DLD1 (cell line): ENCODE data around the gene KRT71.

Experiments used
- in situ Hi-C: cut with HindIII; loops from 2 replicates; pipeline ENCODE4 v1.10.0; 2017; ENCODE audit warnings: low sequenced_read_pairs

The KRT71 gene

GRCh38 chr12:52575948-52576347 is 23.0 kb upstream of the KRT71 start:
- in situ Hi-C loops: no loop called here

- in situ Hi-C loops: no loop called here
Observed at GRCh38 chr12:52575256-52575655, 22.3 kb upstream of the KRT71 start.

GRCh38 chr12:52573743-52574142 is 20.8 kb upstream of the KRT71 start, which contains the start of gene KRT74:
Gene KRT74 (minus strand): TSS chr12:52573843. CDS start chr12:52573777, 66 bp downstream.
- in situ Hi-C loops: no loop called here

DNA sequence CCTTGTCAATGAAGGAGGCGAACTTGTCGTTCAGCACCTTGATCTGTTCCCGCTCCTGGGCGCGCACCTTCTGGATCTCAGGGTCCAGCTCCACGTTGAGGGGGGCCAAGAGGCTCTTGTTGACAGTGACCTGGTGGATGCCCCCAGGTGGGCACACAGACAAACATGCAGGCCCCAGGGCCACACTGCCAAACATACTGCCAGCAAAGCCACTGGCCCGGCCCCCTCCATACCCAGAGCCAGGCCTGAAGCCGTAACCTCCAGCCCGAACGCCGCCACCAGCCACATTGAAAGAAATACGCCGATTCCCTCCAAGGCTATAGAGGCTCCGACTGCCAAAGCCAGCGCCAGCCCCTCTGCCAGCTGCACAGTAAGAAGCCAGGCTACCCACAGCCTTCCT is 20.4 kb upstream of the KRT71 start:
- in situ Hi-C loops: no loop called here

DNA sequence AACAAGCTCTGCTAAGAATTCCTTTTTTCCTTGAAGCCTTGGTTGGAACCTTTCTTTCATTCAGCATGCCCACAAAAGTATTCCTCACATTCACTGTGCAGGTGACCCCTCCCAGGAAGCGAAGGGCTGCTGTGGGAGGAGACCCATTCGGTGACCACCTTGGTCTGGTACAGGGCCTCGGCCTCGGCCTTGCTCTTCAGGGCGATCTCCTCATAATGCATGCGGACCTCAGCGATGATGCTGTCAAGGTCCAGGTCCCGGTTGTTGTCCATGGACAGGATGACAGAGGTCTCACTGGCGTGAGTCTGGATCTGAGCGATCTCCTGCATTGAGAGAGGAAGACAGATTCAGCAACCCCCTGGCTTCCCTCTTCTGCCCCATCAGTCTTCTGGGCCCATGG is 17.6 kb upstream of the KRT71 start:
- in situ Hi-C loops: no loop called here

DNA sequence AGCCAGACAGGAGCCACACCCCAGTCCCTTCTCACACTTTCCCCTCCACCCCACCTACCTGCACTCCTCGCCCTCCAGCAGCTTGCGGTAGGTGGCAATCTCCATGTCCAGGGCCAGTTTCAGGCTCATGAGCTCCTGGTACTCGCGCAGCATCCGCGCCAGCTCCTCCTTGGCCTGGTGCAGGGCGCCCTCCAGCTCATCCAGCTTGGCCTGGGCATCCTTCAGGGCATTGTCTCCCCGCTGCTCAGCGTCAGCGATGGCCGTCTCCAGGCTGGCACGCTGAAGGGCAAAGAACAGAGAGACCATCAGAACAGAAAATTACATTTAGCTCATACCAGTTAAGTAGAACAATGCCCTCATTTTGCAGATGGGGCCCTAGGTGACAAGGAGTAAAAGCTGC is 15.2 kb upstream of the KRT71 start:
- in situ Hi-C loops: no loop called here

- in situ Hi-C loops: no loop called here
Observed at GRCh38 chr12:52566847-52567291, 13.9 kb upstream of the KRT71 start.

- in situ Hi-C loops: no loop called here
Observed at GRCh38 chr12:52564582-52564981, 11.6 kb upstream of the KRT71 start.

- in situ Hi-C loops: no loop called here
Observed at GRCh38 chr12:52561880-52562449, 9.0 kb upstream of the KRT71 start.

GRCh38 chr12:52559979-52560378 is 7.0 kb upstream of the KRT71 start:
- in situ Hi-C loops: no loop called here

DNA sequence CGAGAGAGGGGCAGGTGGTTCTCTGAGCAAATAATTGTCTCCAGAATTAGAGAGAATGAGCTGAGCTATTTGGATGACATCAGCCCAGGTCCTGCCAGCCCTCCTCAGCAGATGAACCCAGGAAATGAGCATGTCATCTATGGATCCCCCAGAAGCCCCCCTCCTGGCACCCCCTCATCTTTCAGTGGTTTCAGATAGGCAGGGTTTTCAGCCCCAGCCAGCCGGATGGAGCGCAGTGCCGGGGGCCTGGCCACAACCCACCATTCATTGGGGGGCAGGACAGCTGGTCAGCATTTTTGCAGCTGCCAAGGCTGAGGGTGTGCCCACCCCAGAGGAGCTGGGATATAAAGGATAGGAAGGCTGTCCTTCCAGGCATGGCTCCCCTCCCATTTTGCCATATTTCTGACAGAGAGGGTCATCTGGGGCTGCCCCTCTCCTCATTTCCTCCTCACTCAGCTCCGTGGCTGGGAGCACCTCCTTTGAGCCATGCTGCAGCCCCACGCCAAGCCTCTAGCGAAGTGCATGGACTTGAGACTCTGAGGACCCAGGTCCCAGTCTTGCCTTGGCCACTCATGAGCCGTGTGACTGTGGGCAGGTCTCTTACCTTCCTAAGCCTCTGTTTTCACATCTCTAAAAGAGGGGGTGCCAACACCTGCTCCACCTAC is 6.0 kb upstream of the KRT71 start:
- in situ Hi-C loops: no loop called here

- in situ Hi-C loops: no loop called here
Observed at GRCh38 chr12:52557476-52557875, 4.5 kb upstream of the KRT71 start.

GRCh38 chr12:52555577-52555976 is 2.6 kb upstream of the KRT71 start:
- in situ Hi-C loops: no loop called here

DNA sequence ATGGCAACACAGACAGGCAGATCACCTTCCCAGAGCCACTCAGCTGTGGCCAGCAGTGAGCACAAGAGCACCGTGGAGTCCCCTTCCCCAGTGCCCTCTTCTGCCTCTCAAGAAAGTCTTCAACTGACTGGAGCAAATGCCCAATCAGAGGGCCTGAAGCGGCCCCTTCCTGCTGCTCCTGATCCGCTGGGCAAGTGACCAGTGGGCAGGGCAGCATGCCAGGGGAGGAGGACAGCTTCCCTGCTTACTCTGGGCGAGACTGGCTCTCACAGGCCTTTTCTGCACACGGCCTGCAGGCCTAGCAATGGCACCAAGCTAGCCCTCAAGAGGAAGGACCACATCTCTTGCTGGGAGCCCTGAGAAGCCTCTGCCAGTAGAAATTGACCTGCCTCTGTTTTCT is 890 bp downstream of the KRT71 start:
- in situ Hi-C loops: no loop called here

DNA sequence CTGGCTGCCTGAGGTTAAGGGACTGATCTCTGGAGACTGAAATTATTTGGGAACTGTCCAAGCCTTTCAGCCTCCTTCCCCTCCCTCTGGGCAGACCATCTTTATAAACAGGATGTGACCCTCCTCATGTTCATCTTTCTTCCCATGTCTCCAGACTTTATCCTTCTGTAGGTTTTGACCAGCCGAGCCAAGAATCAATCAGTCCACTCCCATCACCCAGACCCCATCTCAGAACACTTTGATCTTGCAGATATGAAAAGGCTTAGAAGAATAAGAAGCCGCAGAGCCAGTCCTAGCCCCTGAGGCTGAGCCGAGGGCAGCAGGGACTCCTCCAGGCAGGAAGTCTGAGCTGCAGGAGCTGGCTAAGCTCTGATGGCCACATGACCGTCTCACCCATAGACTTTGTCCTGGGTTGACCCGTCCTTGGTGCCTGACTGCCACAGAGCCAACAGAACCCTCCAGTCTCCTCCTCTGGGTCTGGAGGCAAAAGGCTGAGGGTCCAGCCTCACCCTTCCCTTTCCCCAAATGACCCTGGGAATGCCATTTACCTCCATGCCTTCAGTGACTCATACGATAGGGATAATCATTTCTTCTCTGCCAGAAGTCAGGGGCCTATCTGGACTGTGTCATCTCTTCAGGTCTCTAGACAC is 1.6 kb downstream of the KRT71 start:
- in situ Hi-C loops: no loop called here

DNA sequence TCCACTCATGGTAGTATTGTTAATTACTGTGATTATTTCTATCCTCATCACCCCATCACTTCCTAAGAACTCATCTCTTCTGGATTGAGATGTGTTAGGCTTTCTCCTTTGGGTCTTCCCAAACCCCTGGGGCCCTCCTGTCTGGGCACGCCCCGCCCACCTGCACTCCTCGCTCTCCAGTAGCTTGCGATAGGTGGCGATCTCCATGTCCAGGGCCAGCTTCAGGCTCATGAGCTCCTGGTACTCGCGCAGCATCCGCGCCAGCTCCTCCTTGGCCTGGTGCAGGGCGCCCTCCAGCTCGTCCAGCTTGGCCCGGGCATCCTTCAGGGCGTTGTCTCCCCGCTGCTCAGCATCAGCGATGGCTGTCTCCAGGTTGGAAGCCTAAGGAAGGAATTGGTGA is 6.8 kb downstream of the KRT71 start:
- in situ Hi-C loops: no loop called here

DNA sequence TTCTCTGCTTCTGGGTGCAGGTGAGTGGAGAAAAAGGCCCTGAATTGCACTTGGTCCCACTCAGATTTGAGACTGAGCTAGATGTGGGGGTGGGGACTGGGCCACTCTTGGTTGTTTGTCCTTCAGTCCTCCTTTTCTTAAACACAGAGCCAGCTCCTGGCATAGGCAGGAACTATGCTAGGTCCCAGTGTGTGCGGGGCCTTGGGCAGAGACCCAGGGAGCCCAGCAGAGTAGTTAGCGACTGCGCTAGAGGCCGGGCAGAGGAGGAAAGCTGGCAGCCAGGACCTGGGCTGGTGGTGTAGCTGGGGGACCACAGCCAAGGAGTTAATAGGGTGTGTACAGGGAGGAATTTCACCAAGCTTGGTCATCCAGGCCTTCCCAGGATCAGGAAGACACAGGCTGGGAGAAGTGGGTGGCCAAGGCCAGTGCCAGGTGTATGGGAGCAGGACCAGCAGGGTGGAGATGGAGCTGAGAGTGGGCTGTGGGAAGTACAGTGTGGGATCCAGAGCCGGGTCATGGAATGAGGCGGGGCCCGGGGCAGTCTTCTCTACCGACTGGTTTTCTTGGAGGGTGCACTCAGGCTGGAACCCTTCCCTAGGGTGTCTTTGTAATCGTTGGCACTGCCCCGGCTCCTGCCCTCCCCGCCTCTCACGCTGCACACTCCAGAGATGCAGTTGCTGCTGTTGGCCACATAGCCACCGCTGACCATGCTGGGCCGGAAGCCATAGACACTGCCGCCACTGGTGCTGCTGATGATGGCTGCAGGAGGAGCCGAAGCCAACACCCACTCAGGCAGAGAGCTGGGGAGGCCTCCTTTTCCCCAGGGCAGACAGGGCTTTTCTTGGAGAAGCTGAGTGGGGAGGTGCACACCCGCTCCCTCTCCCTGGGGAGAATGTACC is 8.7 kb downstream of the KRT71 start:
- in situ Hi-C loops: no loop called here

- in situ Hi-C loops: no loop called here
Observed at GRCh38 chr12:52542785-52543318, 10.1 kb downstream of the KRT71 start.

- in situ Hi-C loops: no loop called here
Observed at GRCh38 chr12:52542157-52542556, 10.8 kb downstream of the KRT71 start.

DNA sequence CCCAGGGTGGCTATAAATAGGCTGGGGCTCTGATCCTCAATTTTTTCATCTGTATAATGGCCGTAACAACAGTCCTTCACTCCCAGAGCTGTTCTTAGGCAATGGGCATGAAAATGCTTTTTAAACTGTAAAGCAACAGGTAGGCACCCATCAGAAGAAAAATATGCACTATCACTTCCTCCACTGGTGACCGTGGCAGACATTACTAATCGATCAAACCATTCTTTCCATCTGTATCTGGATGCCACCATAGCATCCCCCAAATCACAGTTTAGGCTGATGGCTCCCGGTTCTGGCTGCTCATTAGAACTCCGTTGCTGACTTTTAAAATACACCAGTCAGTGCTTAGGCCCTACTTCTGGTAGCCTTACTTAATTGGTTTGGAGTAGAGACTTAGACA is 11.2 kb downstream of the KRT71 start:
- in situ Hi-C loops: no loop called here

DNA sequence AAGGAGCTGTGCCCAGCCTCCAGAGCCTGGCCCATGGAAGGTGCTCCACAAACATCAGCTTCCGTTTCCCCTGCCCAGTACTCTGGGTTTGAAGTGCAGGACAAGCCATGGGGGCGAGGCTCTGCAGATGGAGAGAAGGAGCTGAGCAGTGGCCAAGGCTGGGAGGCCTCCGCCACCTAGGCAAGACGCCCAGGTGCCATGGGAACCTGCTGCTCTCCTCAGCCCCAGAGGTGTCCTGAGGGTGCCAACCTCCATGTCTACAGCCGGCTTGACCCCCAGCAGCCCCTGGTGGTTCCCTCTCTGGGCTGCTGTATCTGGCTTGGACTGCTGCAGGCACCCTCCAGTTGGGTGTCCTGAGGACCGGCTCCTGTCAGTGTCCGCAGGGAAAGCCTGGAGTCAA is 12.4 kb downstream of the KRT71 start:
- in situ Hi-C loops: no loop called here
